HepG2 (cell line): ENCODE data around the gene CLDN20. TPM values are rescaled to one million over a fixed set of nuclear protein-coding genes. Genes with fewer than 3 reads are reported as not detected.

ENCODE experiments used
- ATAC-seq: fragments of 200-7000 bp; cut with Tn5 transposase; 3 replicates; pipeline ENCODE4 v1.9.1; 2020; ENCODE audit warnings: mild to moderate bottlenecking, moderate library complexity
- BruUV-seq: library from RNA; stranded (reverse); fragments of 400-500 nt; replicated peaks from 2 replicates; lab custom pipeline; 2021; lab: Mats Ljungman, UMichigan
- CTCF ChIA-PET: fragments of 300-600 bp; formaldehyde crosslinking; extraction: SDS; loops from one replicate; lab custom pipeline; 2021; ENCODE audit warnings: low total read pairs, inconsistent platforms, low intra/inter-chr PET ratio; lab: Yijun Ruan, JAX
- POLR2A ChIA-PET: fragments of 350-600 bp; sonication (Branson Sonifier 250); formaldehyde crosslinking; loops from one replicate; lab custom pipeline; 2020; ENCODE audit warnings: antibody characterized with exemption, inconsistent platforms; lab: Yijun Ruan, JAX
- DNase-seq: peaks from one replicate; pipeline ENCODE4 v3.0.0-alpha.2; 2015; ENCODE audit warnings: low spot score
- FAIRE-seq: peaks from 3 replicates; lab custom pipeline; 2011; peaks lifted over from hg19 to GRCh38; lab: Jason Lieb, UNC
- H2AFZ ChIP-seq: one replicate; pipeline ENCODE4 v1.6.1; 2011; ENCODE audit warnings: low read length, inconsistent platforms
- H3K27ac ChIP-seq: fragments of 300-600 bp; 3 replicates; pipeline ENCODE4 v1.8.0; 2011; ENCODE audit warnings: mixed run types, mild to moderate bottlenecking, mixed read lengths, low read length, inconsistent platforms; ENCODE audit not compliant: insufficient read depth; ENCODE audit errors: extremely low read length
- H3K27me3 ChIP-seq, 2 experiments: fragments of 200-600 bp in 1 of 2; 2 replicates in 1 of 2; 3 replicates in 1 of 2; pipeline versions ENCODE4 v1.6.0 to v1.8.0; 2011; ENCODE audit warnings: low read length in 2 of 2, mild to moderate bottlenecking in 2 of 2, moderate library complexity in 2 of 2, inconsistent platforms in 1 of 2; ENCODE audit not compliant: insufficient read depth in 2 of 2, control insufficient read depth in 1 of 2
- H3K36me3 ChIP-seq, 2 experiments: fragments of 200-600 bp in 1 of 2; replicated peaks in 1 of 2; 2 replicates in 1 of 2; 3 replicates in 1 of 2; pipeline versions ENCODE4 v1.5.1 to v1.8.0; 2011; ENCODE audit warnings: low read length in 2 of 2, inconsistent platforms in 1 of 2; ENCODE audit not compliant: insufficient read depth in 2 of 2, control insufficient read depth in 1 of 2
- H3K4me1 ChIP-seq: 2 replicates; pipeline ENCODE4 v1.5.1; 2012; ENCODE audit warnings: low read length, inconsistent platforms; ENCODE audit not compliant: insufficient read depth
- H3K4me2 ChIP-seq: 2 replicates; pipeline ENCODE4 v1.6.0; 2011; ENCODE audit warnings: low read depth, low read length, inconsistent platforms
- H3K4me3 ChIP-seq, 3 experiments: fragments of 200-600 bp in 1 of 3; sonication (generic), shearing (Covaris generic) in 1 of 3; replicated peaks in 1 of 3; 2 replicates each; pipeline ENCODE4 v1.5.1; 2011 to 2016; ENCODE audit warnings: low read length in 3 of 3, inconsistent platforms in 2 of 3, low read depth in 2 of 3, mild to moderate bottlenecking in 2 of 3, control low read depth in 1 of 3, mixed read lengths in 1 of 3; ENCODE audit not compliant: insufficient read depth in 1 of 3
- H3K79me2 ChIP-seq: one replicate; pipeline ENCODE4 v1.6.1; 2011; ENCODE audit warnings: low read length, inconsistent platforms; ENCODE audit not compliant: insufficient read depth
- H3K9ac ChIP-seq: 2 replicates; pipeline ENCODE4 v1.6.0; 2011; ENCODE audit warnings: mild to moderate bottlenecking, low read depth, low read length, inconsistent platforms; ENCODE audit not compliant: insufficient read depth
- H3K9me3 ChIP-seq: 2 replicates; pipeline ENCODE4 v1.5.1; 2012; ENCODE audit warnings: mild to moderate bottlenecking, low read length
- H4K20me1 ChIP-seq: 2 replicates; pipeline ENCODE4 v1.6.0; 2011; ENCODE audit warnings: inconsistent platforms, mild to moderate bottlenecking, low read length, moderate library complexity; ENCODE audit not compliant: insufficient read depth
- CEBPG ChIP-seq: IDR thresholded peaks from 2 replicates; pipeline ENCODE4 v1.6.1; 2016
- CENPX ChIP-seq: sonication (generic); formaldehyde crosslinking; IDR thresholded peaks from 2 replicates; pipeline ENCODE4 v1.9.0; 2021; ENCODE audit warnings: mild to moderate bottlenecking, missing genetic modification reagents, moderate library complexity
- DNMT3B ChIP-seq: conservative IDR thresholded peaks from 2 replicates; pipeline ENCODE4 v1.6.1; 2016; ENCODE audit warnings: missing biosample characterization, control low read depth
- JUNB ChIP-seq: sonication (generic); formaldehyde crosslinking; IDR thresholded peaks from 2 replicates; pipeline ENCODE4 v1.8.0; 2022; ENCODE audit warnings: missing genetic modification reagents, mild to moderate bottlenecking, borderline replicate concordance
- JUND ChIP-seq: sonication (generic); formaldehyde crosslinking; IDR thresholded peaks from 2 replicates; pipeline ENCODE4 v1.8.0; 2022; ENCODE audit warnings: mild to moderate bottlenecking, missing genetic modification reagents
- KDM6A ChIP-seq: IDR thresholded peaks from 2 replicates; pipeline ENCODE4 v1.6.1; 2016; ENCODE audit warnings: low read depth
- RAD21 ChIP-seq: fragments of 450-650 bp; formaldehyde crosslinking; IDR thresholded peaks from 2 replicates; pipeline ENCODE4 v1.5.0; 2020; ENCODE audit warnings: mild to moderate bottlenecking
- SALL1 ChIP-seq: sonication (generic); formaldehyde crosslinking; IDR thresholded peaks from 2 replicates; pipeline ENCODE4 v1.8.0; 2022; ENCODE audit warnings: mild to moderate bottlenecking, missing genetic modification reagents
- SIN3A ChIP-seq: IDR thresholded peaks from 2 replicates; pipeline ENCODE4 v1.6.1; 2011; ENCODE audit warnings: low read depth, mild to moderate bottlenecking, control low read depth, low read length, borderline replicate concordance
- SMAD3 ChIP-seq: sonication (generic); formaldehyde crosslinking; IDR thresholded peaks from 2 replicates; pipeline ENCODE4 v1.4.0; 2020; ENCODE audit warnings: missing genetic modification reagents
- TAF1 ChIP-seq: sonication (generic); formaldehyde crosslinking; IDR thresholded peaks from 2 replicates; pipeline ENCODE4 v1.4.0; 2020; ENCODE audit warnings: missing genetic modification reagents
- TBP ChIP-seq: sonication (generic); formaldehyde crosslinking; IDR thresholded peaks from 2 replicates; pipeline ENCODE4 v1.5.0; 2020; ENCODE audit warnings: missing genetic modification reagents
- YY1 ChIP-seq: IDR thresholded peaks from 2 replicates; pipeline ENCODE4 v1.6.1; 2011; ENCODE audit warnings: low read length, low read depth, moderate library complexity, mild to moderate bottlenecking; ENCODE audit not compliant: insufficient read depth, insufficient replicate concordance
- ZFP41 ChIP-seq: sonication (generic); formaldehyde crosslinking; IDR thresholded peaks from 2 replicates; pipeline ENCODE4 v1.4.0; 2020; ENCODE audit warnings: mild to moderate bottlenecking, missing genetic modification reagents, borderline replicate concordance
- ZNF136 ChIP-seq: sonication (generic); formaldehyde crosslinking; IDR thresholded peaks from 2 replicates; pipeline ENCODE4 v1.8.1; 2022; ENCODE audit warnings: low read depth, mild to moderate bottlenecking, moderate library complexity, missing genetic modification reagents
- ZSCAN31 ChIP-seq: sonication (generic); formaldehyde crosslinking; IDR thresholded peaks from 2 replicates; pipeline ENCODE4 v1.5.0; 2020; ENCODE audit warnings: low read depth, mild to moderate bottlenecking, missing genetic modification reagents
- WGBS: methylation state at CpG from one replicate; pipeline ENCODE4 v1.1.6; 2017; ENCODE audit warnings: low lambda C conversion rate; 5-methylcytosine and 5-hydroxymethylcytosine counted together
- in situ Hi-C: cut with HindIII; loops from 2 replicates; pipeline ENCODE4 v1.10.0; 2017; ENCODE audit warnings: low pct_unique_long_range_greater_than_20kb; ENCODE audit not compliant: extremely low pct_ligation_motif_present
- intact Hi-C: fragments of 100-400 bp; cut with micrococcal nuclease; formaldehyde crosslinking; loops from one replicate; pipeline ENCODE4 v1.10.0; 2022; ENCODE audit not compliant: unreplicated experiment
- polyA plus RNA-seq, 8 experiments: library from polyadenylated mRNA; depleted of rRNA in 3 of 8; stranded (reverse) in 7 of 8; unstranded in 1 of 8; fragments of >200 nt; fragmentation: Illumina TruSeq in 4 of 8; extraction: Trizol in 4 of 8; gene quantifications; 2 replicates each; pipeline versions ENCODE4 v1.2.1 to v1.2.3, GENCODE V29; 2011 to 2016; ENCODE audit warnings: low read depth in 4 of 8, missing spikeins in 1 of 8, mixed read lengths in 1 of 8; ENCODE audit not compliant: insufficient read depth in 1 of 8
- total RNA-seq, 5 experiments: library from RNA; depleted of rRNA; stranded (reverse); fragments of >200 nt; fragmentation: Illumina TruSeq; extraction: Trizol; gene quantifications; 2 replicates each; pipeline ENCODE4 v1.2.3, GENCODE V29; 2016; ENCODE audit warnings: low read depth in 1 of 5
- TF ChIP-seq, protein P1 (sequence below): IDR thresholded peaks from 2 replicates; pipeline ENCODE4 v1.6.1; 2016; ENCODE audit warnings: low read depth, borderline replicate concordance
- TF ChIP-seq, protein P2 (sequence below): sonication (generic); formaldehyde crosslinking; IDR thresholded peaks from 2 replicates; pipeline ENCODE4 v1.4.0; 2020; ENCODE audit warnings: missing genetic modification reagents, borderline replicate concordance

The CLDN20 gene
- total and polyA plus RNA-seq, 2 of the 13 experiments (the other 11 are each of a cell fraction or from before 2014, with no cell fraction given) = not detected

DNA sequence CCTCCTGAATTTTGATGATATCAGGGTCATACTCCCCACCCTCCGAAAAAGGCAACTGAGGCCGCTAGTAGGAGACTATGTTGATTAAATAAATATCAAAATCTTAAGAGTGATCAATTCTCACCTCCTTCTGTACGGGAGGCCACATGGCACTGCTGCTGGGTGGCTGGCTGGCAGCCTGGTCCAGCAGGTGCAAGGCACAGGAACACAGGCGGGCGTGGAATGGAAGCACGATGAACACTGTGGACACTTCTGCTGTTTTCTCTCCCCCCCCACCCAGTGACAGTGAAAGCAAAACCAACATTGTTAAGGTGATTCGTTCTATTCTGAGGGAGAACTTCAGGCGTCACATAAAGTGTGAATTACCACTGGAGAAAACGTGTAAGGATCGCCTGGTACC, 9.7 kb upstream of the CLDN20 start:
- in situ Hi-C loops = no loop called here
- CTCF ChIA-PET = no interaction called here

More for the DNA sequence above, 9.7 kb upstream of the CLDN20 start:
- Histone ChIP-seq H2AFZ (no peak overlapping the region), H3K4me3 (no peak overlapping the region), H3K27me3 (no peaks in the 10 kb centered on the region), H3K79me2 (no peaks in the 10 kb centered on the region), H3K9ac (no peak overlapping the region), H3K9me3 (no peaks in the 10 kb centered on the region), H4K20me1 (no peaks in the 10 kb centered on the region), H3K4me2 (no peak overlapping the region), H3K36me3 (peaks cover 34 to 92% of the 10 kb centered on the region in 2 experiments), H3K27ac (no peak overlapping the region), H3K4me1 (peaks cover 16% of the 10 kb centered on the region; the same call in 1 of the 2 replicates)
- WGBS = 97% methylated on average over 10 of the region's 10 CpGs
- ATAC-seq = no peak
- TF ChIP-seq ZFP41 (CRISPR knock-in tag) (no peak), RAD21 (CRISPR knock-in tag) (no peak), SALL1 (CRISPR knock-in tag) (no peak), ZNF136 (no peak), DNMT3B (no peak), SMAD3 (no peak), ZSCAN31 (CRISPR knock-in tag) (no peak), CEBPG (no peak), SIN3A (no peak), YY1 (no peak), JUNB (CRISPR knock-in tag) (no peak), KDM6A (CRISPR knock-in tag) (no peak), CENPX (CRISPR knock-in tag) (no peak), JUND (CRISPR knock-in tag) (no peak), TAF1 (no peak), TBP (CRISPR knock-in tag) (no peak)
- TF ChIP-seq, protein P1, sequence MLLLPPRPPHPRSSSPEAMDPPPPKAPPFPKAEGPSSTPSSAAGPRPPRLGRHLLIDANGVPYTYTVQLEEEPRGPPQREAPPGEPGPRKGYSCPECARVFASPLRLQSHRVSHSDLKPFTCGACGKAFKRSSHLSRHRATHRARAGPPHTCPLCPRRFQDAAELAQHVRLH (CRISPR knock-in tag) = no peak
- TF ChIP-seq, protein P2, sequence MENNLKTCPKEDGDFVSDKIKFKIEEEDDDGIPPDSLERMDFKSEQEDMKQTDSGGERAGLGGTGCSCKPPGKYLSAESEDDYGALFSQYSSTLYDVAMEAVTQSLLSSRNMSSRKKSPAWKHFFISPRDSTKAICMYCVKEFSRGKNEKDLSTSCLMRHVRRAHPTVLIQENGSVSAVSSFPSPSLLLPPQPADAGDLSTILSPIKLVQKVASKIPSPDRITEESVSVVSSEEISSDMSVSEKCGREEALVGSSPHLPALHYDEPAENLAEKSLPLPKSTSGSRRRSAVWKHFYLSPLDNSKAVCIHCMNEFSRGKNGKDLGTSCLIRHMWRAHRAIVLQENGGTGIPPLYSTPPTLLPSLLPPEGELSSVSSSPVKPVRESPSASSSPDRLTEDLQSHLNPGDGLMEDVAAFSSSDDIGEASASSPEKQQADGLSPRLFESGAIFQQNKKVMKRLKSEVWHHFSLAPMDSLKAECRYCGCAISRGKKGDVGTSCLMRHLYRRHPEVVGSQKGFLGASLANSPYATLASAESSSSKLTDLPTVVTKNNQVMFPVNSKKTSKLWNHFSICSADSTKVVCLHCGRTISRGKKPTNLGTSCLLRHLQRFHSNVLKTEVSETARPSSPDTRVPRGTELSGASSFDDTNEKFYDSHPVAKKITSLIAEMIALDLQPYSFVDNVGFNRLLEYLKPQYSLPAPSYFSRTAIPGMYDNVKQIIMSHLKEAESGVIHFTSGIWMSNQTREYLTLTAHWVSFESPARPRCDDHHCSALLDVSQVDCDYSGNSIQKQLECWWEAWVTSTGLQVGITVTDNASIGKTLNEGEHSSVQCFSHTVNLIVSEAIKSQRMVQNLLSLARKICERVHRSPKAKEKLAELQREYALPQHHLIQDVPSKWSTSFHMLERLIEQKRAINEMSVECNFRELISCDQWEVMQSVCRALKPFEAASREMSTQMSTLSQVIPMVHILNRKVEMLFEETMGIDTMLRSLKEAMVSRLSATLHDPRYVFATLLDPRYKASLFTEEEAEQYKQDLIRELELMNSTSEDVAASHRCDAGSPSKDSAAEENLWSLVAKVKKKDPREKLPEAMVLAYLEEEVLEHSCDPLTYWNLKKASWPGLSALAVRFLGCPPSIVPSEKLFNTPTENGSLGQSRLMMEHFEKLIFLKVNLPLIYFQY (CRISPR knock-in tag) = no peak
- no TSS peak for BruUV-seq
- DNase-seq = no peak
- no peak for FAIRE-seq
- intact Hi-C loops = no loop called here
- POLR2A ChIA-PET = no interaction called here
